Measurements from ENCODE around the gene ASCL5.

ASCL5 gene

GRCh38 chr1:201109651-201110050 lies 17.3 kb downstream of the ASCL5 start:
- no peak for DNase-seq (ENCODE audit: low read depth)
- TF ChIP-seq CTCF (conservative IDR thresholded peaks at IDR 0.05; ENCODE audit: low read length): no peak
- H3K4me3 ChIP-seq (ENCODE audit: low read length): no peak overlapping the region

- no peak for TF ChIP-seq CTCF (conservative IDR thresholded peaks at IDR 0.05; ENCODE audit: low read length)
- no peak for DNase-seq (ENCODE audit: low read depth)
- H3K4me3 ChIP-seq (ENCODE audit: low read length): no peak overlapping the region
These were observed 18.4 kb downstream of the ASCL5 start for GRCh38 chr1:201108614-201109013.

- DNase-seq (ENCODE audit: low read depth): no peak
- no peak for TF ChIP-seq CTCF (conservative IDR thresholded peaks at IDR 0.05; ENCODE audit: low read length)
- no peak overlapping the region for H3K4me3 ChIP-seq (ENCODE audit: low read length)
These were observed 21.3 kb downstream of the ASCL5 start for GRCh38 chr1:201105688-201106087.

- TF ChIP-seq CTCF (conservative IDR thresholded peaks at IDR 0.05; ENCODE audit: low read length): no peak
- no peak for DNase-seq (ENCODE audit: low read depth)
- H3K4me3 ChIP-seq (ENCODE audit: low read length): no peak overlapping the region
These were observed 22.8 kb downstream of the ASCL5 start for GRCh38 chr1:201104141-201104540.

GRCh38 chr1:201103666-201104065 lies 23.3 kb downstream of the ASCL5 start:
- H3K4me3 ChIP-seq (ENCODE audit: low read length): no peak overlapping the region
- DNase-seq (ENCODE audit: low read depth): no peak
- no peak for TF ChIP-seq CTCF (conservative IDR thresholded peaks at IDR 0.05; ENCODE audit: low read length)

GRCh38 chr1:201100169-201100930 lies 26.6 kb downstream of the ASCL5 start:
- DNase-seq (ENCODE audit: low read depth): no peak
- TF ChIP-seq CTCF (conservative IDR thresholded peaks at IDR 0.05; ENCODE audit: low read length): no peak
- H3K4me3 ChIP-seq (ENCODE audit: low read length): no peak overlapping the region

GRCh38 chr1:201098992-201099677 lies 27.8 kb downstream of the ASCL5 start:
- no peak for DNase-seq (ENCODE audit: low read depth)
- TF ChIP-seq CTCF (conservative IDR thresholded peaks at IDR 0.05; ENCODE audit: low read length): no peak
- H3K4me3 ChIP-seq (ENCODE audit: low read length): no peak overlapping the region

Measured in AG10803 (cell line).